GM18499 (cell line): Measurements from ENCODE around the gene CHPF.

Experiments
- ATAC-seq: cut with Tn5 transposase; IDR thresholded peaks from one replicate; pipeline ENCODE4 v1.9.1; 2021; ENCODE audit warnings: moderate number of reproducible peaks; ENCODE audit not compliant: insufficient read depth, unreplicated experiment

Gene CHPF

DNA sequence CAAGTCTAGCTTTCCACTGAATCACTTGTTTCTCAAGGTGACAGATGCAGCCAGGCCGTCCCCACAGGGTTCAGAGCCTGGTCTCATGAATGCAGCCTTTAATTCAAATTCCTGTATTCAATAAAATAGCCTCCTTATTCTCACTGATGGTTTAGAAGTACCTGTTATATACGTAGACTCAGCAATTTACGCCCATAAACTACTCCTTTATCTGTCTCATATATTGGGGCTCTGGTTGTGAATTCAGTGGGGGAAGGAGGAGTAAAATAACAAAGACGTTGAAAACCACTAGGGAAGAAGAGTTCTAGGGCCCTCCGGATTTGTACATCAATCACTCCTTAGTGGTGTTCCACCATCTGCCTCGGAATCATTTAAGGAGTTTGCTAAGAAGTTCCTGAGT lies 26.0 kb upstream of the CHPF start:
- ATAC-seq = no peak

DNA sequence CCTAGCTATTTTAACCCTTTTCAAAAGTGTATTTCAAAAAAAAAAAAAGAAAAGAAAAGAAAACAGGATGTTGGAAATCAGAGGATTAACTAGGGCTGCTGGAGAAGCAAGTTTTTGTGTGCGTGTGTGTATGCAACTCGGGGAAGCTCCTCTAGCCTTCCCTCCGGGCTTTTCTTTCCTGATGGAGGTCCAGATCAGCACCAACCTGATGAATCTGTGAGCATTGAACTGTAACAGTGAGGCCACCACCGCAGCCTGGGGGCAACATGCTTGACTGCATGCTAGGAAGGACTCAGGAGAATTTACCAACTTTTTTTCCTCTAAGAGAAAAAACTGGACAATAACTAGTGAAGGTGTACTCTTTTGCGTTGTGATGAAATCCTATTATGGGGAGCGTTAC lies 25.4 kb upstream of the CHPF start:
- ATAC-seq = no peak

DNA sequence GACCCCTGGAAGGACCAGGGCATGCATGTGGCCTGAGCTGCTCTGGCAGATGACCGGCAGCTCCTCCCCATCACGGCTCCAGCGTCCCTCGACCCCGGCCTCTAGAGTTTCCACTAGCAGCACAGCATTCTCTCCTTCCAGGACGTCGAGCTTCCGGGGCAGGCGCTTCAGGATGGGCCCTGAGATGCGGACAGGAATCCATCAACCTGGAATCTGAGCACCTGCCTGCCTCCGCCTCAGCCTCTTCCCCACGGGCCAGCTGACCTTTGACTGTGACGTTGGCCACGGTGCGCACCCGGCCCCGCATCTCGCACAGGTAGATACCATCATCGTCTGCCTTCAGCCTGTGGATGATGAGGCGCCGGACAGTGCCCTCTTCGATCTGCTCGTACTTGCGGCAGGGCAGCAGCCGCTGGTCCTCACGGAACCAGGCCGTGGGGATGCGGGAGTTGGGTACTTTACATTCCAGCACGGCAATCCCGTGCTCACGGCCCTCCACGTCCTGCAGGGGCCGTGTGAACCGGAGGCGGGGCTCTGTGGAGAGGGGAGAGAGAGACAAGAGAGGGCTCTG lies 24.3 kb upstream of the CHPF start:
- ATAC-seq = no peak

DNA sequence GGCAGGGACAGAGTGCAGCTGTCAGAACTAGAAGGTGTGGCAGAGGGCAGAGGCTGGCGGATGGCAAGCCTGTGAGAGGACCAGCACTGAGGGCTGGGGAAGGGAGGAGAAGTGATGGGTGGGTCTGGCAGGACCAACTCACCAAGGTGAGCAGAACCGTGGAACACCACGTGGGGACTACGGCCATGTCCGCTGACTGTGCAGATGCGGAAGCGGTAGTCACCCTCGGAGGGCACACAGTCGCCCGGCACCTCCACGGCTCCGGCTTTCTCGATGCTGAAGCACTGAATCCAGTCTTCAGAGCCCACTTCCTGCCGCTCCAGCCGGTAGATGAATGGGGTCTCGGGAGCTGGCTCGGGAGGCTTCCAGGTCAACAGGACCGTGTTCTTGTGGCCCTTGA lies 23.5 kb upstream of the CHPF start:
- no peak for ATAC-seq

DNA sequence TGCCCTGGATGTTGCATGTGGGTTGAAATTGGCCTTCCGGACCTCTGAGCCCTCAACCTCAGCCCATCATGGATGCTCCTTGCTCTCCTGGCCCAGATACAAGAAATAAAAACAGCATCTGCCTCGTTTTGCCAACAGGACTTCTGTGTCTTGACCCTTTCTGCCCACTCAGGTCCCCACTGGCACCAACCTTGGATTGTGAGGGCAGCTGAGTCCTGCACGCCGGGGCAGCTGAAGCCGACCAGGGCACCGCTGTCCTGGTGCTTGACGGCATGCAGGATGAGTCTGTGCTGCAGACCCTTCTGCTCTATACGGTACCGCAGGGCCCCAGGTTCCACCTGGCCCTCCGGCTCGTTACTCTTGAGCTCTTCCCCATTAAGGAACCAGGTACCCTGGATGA lies 23.0 kb upstream of the CHPF start:
- ATAC-seq = no peak

DNA sequence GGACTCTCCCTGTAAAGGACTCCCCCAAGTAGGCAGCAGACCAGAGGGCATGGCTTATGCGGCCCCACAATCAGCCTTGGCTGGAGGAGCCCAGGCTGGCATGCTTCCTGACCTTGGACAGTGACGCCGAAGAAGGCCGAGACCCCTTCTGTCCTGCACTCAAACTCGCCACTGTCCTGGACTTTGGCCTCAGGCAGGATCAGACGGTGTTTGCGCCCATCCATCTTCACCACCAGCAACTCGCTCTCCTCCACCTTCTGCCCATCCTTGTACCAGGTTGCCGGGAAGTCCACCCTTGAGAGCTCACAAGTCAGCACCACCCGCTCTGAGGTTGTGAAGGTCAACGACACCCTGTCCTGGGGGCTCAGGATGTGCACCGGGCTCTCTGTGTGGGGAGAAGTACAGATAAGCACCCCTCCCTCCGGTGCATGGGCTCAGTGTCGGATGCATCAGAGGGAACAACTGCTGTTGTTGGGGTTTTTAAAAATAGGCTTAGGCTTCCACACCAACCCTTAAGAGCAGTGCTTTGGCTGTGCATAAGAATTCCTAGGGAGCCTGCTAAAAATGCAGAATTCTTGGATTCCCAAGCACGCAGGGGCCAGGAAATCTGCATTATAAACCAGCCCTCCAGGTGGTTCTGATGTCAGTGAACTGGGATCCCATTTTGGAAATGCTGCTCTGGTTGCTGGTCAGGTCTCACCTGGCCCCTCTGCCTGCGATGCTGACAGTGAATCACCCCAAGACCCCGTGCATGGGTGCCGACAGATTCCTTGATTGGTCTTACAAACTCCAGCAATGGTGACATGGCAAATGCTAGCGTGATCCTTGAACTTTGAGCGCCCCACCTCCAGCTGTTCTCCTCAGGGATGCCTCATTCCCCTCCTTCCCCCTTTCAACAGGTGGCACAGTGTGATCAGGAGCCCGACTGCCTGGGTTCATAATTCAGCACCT lies 21.8 kb upstream of the CHPF start:
- ATAC-seq = no peak

DNA sequence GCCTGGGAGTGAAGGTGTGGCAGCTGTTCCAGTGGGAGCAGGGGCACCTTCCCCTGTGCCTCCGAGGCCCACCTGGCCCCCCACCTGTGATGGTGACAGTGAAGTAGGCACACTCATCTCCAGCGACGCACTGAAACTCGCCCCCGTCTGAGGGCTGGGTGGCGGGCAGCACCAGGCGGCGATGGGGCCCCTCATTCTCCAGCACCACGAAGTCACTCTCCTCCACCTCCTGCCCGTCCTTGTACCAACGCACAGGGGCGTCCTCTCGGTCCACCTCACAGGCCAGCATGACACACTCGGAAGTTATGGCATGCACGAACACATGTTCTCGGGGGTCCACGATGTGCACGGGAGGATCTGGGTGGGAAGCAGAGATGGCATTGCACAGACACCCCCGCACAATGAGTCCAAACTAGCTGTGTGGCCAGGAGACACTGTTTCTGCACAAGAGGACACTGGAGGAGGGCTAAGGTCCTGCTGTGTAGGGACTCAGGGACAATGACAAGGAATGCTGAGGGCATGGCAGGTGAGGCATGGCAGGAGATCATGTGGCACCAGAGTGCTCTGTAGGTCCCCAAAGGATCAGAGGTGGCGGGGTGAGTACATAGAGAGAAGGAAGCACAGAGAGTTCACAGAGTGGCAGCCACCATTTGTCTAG lies 19.8 kb upstream of the CHPF start:
- ATAC-seq = no peak

DNA sequence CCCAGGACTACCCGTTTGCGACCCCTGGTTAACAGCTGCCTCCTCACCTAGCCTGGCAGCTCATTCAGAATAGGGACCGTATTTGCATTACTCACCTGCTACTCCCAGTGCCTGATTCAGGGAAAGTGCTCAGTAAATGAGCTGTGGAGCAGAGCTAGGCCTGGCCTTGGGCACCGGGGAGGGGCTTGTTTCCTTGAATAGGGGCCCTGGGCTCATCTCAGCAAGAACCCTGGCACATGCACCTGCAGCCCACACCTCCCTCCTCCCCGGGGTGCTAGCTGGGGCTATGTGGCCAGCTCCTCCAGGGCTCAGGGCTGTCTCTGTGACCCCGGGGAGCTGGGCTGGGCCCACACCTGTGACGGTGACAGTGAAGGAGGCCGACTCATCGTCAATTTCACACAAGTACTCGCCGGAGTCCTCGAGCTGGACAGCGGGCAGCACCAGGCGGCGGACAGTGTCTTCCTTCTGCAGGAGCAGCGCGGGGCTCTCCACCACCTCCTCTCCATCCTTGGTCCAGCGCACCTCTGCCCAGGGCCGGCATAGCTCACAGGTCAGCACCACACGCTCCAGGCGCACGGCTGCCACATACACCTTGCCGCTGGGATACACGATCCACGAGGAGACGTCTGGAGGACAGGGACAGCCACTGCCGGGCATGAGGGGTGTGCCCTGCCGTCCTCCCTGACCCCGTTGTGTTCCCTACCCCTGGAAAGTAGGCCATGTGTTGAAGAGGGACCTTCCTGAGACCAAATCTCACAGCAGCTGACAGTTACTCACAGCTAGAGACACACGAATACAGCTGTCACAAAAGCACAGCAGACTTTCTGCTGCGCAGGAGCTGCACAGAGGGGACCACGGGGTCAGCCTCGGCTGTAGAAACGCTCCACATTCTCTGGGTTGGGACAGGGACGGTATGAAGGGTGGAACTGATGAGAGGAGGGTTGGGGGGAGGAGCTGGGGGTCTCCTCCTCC lies 18.7 kb upstream of the CHPF start:
- no peak for ATAC-seq

DNA sequence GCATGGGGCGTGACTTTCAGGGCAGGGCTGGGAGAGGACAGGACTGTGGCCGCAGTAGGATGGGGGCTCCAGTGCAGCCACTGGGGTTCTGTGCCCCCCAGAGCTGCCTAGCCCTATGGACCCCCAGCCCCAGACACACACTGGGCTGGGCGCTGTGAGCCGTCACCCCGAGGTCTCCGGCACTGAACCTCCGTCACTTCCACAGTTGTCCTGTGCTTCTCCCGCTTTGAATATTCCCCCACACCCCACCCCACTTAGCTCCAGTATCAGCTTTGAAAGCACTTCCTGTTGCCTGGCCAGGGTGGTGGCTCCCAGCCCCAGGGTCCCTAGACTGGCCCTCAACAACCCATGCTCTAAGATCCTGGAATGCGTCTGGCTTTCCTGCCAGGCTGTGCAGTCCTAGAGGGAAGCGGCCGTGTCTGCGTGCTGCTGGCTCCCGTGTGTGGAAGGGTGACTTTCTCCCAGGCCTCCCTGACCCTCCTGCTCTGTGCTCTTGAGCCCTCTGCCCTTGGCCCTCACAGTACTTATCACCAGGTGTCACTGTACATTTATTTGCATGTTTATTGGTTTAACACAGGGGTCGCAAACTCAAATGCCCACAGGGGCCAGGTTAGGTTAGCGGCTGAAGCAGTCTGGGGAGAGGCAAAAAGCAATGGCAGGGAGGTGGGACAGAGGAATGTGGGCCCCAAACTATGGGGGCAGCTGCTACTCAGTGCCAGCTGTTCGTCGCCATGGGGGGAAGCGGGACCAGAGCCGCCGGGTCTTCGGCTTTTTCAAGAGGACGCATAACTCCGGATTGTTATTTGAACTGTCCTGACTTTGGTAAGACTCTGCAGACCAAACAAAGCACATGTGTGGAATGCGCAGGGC lies 17.8 kb upstream of the CHPF start:
- ATAC-seq = no peak

DNA sequence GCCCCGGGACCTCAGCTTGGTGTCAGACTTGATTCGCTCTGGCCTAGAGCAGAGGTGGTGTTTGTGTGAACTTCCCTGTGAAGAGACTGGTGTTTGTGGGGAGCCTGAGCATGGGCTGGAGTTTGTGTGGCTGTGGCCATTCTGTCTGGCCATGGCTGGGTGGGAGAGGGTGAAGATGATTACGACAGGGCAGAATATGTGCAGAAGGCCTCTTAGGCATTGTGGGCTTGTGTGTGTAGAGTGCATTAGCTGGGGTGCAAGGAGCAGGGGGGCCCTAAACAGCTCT lies 17.2 kb upstream of the CHPF start:
- no peak for ATAC-seq

DNA sequence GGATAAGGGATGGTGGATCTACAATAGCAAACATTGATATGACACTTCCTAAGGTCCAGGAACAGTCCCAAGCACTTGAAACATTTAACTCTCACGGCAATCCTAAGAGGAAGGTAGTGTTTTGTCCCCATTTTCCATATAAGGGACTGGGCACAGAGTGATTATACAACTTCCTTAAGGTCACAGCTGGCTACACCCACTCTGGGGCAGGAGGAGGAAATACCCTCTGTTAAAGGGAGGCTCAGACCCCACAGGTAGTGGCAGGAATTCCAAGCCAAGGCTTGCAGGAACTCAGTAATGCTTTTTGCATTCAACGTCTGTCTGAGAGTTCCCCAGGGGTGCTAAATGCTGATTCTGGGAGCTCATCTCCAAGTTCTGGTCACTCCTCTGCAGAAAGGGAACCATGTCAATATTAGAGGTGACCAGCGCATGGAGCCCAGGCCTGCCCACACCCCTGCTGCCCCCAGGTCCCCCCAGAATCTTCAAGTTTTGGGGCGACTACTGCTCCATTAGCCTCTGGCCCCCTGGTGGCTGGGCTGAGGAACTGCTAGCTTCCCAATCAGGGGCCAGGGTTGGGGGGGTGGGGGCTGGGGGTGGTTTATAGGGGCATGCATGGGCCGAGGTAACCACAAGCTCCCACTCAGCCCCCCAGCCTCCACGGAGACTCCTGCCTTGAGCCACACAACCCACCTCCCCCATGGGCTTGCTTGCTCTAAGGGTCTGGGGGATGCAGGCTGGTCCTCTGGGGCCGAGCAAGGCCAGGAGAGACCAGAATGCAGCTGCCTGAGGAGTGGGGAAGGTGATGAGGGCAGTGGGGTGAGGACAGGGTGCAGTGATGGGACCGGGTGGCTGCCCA lies 16.7 kb upstream of the CHPF start:
- ATAC-seq = no peak

DNA sequence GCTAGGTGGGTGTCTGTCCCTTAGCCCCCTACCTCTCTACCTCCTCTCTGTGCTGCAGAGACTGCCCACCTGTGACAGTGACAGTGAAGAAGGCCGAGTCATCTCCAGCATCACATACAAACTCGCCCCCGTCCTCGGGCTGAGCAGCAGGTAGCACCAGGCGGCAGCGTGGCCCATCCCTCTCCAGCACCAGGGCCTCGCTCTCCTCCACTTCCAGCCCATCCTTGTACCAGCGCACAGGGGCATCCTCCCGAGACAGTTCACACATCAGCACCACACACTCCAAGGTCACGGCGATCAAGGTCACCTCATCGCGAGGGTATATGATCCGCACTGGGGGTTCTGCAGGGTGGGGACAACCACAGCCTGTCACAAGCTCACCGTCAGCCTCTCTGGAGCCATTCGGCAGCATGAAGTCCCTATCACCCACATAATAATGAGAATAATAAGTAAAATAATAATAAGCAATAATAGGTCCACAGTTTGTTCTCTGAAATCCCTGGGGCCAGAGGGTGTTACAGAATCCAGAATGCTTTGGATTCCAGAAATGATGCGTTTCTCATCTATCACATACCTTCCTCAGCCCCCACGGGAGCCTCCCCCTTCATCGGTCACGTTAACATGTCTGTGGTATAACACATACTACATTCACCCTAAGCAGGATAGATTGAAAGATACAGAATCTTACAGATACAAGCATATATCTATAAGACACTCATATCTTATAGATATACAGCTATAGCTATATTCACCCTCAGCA lies 15.7 kb upstream of the CHPF start:
- no peak for ATAC-seq

DNA sequence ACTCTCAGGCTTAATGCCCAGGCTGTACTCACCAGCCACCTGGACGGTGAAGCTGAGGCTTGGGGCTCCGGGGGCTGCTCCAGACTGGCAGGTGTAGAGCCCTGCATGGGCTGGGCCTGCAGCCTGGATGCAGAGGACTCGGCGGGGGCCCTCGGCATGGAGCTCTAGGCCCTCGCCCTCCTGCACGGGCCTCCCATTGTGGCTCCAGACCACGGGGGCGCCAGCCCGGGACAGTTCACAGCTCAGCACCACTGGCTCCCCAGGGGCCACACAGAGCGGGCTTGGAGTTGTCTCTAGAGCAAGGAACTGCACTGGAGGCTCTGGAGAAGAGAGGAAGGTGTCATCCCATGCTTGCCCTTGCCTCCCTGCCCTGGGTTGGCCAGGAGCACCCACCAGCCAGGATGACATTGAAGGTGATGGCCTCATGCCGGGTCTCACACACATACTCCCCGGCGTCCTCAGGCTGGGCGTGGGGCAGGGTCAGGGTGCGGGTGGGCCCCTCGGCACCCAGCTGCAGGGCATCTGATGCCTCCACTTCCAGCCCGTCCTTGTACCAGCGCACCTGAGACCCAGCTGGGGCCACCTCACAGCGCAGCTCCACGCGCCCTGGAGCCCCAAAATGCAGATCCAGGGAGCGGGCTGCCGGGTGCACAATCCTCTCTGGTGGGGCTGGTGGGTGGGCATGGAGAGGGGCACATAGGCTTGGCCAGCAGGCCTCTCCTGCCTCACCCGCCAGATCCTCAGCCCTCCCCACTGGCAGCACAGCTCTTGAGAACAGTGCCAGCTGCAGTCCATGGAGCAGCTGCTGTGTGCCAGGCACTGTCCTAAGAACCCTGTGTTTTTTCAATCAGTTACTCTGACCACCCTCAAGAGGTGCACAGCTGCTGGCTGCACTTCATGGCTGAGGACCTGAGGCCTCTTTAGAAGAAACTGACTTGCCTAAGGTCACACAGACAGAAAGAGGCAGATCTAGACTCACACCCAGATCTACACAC lies 14.5 kb upstream of the CHPF start:
- no peak for ATAC-seq

DNA sequence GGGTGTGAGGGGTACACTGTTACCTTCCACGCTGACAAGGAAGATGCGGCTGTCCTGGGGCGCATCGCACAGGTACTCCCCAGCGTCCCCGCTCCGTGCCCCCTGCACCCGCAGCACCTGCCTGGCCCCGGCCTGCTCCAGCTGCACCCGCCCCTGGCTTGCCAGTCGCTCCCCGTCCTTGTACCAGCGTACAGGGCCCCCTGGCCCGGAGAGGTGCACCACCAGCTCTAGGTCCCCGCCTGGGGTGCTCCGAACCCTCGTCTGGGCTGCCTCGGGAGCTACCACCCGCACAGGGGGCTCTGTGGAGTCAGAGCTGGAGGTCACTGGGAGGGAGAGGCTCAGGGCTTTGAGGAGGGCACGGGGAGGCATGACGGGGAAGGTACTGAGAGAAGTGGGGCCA lies 13.7 kb upstream of the CHPF start:
- no peak for ATAC-seq

DNA sequence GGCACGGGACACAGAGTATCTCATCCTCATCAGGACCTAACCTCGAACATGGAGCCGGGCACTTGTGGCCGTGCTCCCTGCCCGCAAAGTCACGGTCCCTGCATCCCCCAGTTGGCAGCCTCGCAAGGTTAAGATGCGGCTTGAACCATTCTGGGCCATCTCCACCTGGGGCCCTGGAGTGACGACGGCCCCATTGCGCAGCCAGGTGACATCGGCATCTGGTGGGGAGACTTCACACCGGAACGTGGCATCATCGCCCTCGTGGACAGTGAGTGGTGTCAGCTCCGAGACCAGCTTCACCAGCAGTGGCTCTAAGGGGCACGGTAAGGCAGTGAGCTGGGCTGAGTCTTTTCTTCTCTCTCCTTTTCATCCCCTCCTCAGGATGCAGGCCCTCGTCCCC lies 12.8 kb upstream of the CHPF start:
- ATAC-seq = no peak

DNA sequence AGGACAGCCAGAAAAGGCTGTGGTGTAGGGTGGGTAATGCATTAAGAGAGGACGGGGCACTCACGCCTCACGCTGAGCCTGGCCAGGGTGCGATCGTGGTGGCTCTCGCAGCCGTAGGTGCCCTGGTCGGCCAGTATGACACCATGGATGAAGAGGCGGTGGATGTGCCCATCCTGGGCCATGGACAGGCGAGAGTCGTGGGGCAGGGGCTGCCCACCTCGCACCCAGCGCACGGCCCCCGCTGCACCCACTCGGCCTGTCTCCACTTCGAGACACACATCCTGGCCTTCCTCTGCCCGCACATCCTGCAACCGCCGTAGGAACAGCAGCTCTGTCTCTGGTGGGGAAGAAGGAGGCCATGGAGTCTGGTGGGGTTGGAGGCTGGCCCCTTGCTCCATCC lies 12.3 kb upstream of the CHPF start:
- no peak for ATAC-seq

DNA sequence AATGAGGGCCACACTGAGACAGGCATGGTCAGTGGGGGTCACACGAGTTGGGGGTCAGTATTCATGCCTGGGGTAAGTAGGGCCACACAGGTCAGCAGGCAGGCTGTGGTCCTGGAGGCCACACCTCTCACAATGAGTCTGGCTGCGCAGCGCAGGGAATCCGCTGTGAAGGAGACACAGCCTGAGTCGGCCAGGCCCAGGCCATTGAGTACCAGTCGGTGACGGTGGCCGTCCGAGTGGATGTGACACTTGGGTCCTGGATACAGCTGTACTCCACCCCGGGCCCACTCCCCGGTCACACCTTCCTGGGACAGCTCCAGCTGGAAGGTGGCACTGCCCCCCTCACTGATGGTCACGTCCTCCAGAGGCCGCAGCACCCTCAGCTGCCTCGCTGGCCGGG lies 10.7 kb upstream of the CHPF start:
- no peak for ATAC-seq
